NB4 (cell line): ENCODE measurements around the gene SLC16A8.
A peak's percentile ranks its signal among the peaks of the same experiment; 100 is the strongest.
"Not testable (repeated sequence)": the region's sequence is repeated elsewhere in the genome, so short reads cannot be mapped to it uniquely, and the experiment has no call there.

ENCODE experiments used
- DNase-seq: peaks from one replicate; pipeline ENCODE4 v3.0.0; 2010; ENCODE audit warnings: low read depth
- H3K4me3 ChIP-seq: one replicate; pipeline ENCODE4 v1.5.1; 2011; ENCODE audit warnings: mild to moderate bottlenecking, low read depth, low read length, moderate library complexity
- MAX ChIP-seq: IDR thresholded peaks from 2 replicates; pipeline ENCODE4 v1.6.1; 2011; ENCODE audit warnings: low read depth, low read length
- MYC ChIP-seq: IDR thresholded peaks from 2 replicates; pipeline ENCODE4 v1.6.1; 2011; ENCODE audit warnings: low read depth, low read length
- POLR2A ChIP-seq: IDR thresholded peaks from 2 replicates; pipeline ENCODE4 v1.6.1; 2011; ENCODE audit warnings: mild to moderate bottlenecking; ENCODE audit not compliant: insufficient read length; ENCODE audit errors: extremely low read depth
- TF ChIP-seq, protein P1 (sequence below): IDR thresholded peaks from one replicate; pipeline ENCODE4 v1.5.1; 2012; ENCODE audit warnings: low read depth, low read length

Gene SLC16A8

DNA sequence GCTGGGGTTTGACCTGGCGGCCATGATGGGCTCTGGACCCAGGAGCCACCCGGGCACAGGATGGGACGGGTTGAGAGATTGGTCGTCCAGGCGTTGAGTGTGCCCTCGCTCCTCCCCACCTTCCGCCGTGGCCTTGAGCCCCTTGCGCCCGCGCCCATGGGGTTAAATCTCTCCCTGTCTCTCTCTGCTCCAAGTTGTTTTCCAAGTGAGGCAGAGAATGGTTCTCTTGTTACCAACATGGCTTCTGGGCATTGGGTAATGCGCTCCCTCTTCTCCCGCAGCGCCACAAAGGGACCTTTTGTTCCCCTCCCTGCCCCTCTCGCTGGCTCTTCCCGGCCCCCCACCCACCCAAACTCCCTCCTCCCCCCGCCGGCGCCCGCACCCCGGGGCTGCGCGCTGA is 45.6 kb downstream of the SLC16A8 start:
- no peak for DNase-seq

GRCh38 chr22:38037367-38038150 is 46.4 kb downstream of the SLC16A8 start:
- H3K4me3 ChIP-seq, DNase-seq: not testable (repeated sequence)

More for the DNA sequence above, 45.6 kb downstream of the SLC16A8 start:
- TF ChIP-seq POLR2A: no peak
- no peak overlapping the region for H3K4me3 ChIP-seq

DNA sequence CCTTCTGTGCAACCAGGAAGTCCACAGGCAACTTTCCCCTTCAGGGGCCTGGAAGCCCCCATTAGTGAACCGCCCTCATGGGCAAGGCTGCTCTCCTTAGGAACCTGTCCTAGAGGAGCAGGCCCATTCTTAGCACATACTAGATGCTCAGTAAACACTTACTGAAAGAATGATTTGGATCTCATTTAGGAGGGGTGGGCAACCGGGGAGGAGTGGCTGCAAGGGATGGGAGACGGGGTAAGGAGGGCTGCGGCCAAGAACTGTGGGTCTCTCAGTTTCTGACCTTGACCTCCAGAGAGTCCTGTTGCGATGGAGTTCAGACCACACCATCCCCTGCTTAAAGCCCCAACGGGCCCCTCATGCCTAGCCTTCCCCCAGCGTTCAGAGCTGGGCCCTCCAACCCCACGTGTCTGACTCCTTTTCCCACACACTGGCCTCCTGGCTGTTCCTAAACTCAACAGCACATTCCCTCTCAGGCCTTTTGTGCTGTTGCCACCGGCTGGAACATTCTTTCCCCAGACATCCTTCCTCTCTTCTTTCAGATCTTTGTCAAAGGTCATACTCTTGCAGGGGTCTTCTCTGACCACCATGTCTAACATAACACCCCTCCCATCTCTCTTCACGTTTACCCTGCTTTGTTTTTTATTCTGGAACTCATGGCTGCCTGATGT is 47.5 kb downstream of the SLC16A8 start:
- TF ChIP-seq MYC (no peak), POLR2A (no peak), MAX (no peak)
- TF ChIP-seq, protein P1, sequence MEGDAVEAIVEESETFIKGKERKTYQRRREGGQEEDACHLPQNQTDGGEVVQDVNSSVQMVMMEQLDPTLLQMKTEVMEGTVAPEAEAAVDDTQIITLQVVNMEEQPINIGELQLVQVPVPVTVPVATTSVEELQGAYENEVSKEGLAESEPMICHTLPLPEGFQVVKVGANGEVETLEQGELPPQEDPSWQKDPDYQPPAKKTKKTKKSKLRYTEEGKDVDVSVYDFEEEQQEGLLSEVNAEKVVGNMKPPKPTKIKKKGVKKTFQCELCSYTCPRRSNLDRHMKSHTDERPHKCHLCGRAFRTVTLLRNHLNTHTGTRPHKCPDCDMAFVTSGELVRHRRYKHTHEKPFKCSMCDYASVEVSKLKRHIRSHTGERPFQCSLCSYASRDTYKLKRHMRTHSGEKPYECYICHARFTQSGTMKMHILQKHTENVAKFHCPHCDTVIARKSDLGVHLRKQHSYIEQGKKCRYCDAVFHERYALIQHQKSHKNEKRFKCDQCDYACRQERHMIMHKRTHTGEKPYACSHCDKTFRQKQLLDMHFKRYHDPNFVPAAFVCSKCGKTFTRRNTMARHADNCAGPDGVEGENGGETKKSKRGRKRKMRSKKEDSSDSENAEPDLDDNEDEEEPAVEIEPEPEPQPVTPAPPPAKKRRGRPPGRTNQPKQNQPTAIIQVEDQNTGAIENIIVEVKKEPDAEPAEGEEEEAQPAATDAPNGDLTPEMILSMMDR: no peak
- no peak overlapping the region for H3K4me3 ChIP-seq

DNA sequence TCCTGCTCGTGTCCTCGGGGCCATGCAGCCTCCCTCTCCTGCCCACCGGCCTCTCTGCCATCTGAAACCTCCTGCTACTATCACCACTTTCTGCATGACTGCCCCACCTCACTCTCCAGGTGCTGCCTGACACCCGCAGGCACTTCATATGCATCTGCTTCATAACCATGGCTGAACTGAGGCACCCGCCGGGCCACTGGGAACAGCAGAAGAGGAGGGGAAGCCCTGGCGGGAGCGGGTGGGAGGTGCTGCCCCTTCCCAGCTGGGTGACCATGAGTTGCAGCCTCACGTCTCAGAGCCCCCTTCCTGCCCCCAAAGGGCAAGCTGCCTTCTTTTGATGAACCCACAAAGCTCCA is 48.5 kb downstream of the SLC16A8 start:
- no peak overlapping the region for H3K4me3 ChIP-seq
- TF ChIP-seq, protein P1: no peak
- TF ChIP-seq MYC (no peak), MAX (no peak), POLR2A (no peak)
- peak; percentile 33 for DNase-seq

More for the DNA sequence above, 47.5 kb downstream of the SLC16A8 start:
- no peak for DNase-seq

DNA sequence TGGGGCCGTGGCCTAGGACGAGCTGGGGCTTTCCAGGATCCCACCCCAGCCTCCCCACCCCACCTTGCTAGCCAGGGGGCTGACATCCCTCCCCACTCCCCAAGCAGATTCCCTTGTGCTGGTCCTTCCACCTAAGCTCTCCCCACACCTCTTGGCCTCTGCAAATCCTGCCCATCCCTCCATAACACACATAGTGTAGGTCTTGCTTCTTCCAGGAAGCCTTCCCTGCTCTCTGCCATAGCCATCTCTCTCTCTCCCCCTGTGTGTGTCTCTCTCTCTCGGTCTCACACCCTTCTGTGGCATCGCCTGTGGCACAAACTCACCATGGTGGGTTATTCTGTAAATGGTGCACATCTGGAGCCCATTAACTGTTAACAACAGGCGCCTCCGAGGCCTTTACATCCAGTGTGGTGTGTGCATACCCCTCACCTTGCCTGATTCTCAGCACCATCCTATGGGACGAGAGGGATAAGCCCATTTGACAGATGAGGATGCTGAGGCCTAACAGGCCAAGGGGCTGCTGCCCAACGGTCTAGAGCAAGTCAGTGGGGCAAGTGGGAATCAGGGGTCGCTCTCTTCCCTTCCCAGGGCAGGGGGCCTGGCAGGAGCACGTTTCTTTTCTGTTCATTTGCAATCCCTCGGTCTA is 49.0 kb downstream of the SLC16A8 start:
- TF ChIP-seq POLR2A (no peak), MAX (no peak), MYC (no peak)
- TF ChIP-seq, protein P1: no peak
- no peak overlapping the region for H3K4me3 ChIP-seq
- DNase-seq: no peak

- peak; percentile 95 for TF ChIP-seq MAX
- TF ChIP-seq, protein P1: no peak
- peak overlapping the region; percentile 32 for H3K4me3 ChIP-seq
Measured at GRCh38 chr22:38034278-38034882, 49.6 kb downstream of the SLC16A8 start.

More at GRCh38 chr22:38034278-38034882, 49.6 kb downstream of the SLC16A8 start:
- peak; percentile 96 for DNase-seq
